ENCODE measurements around the gene PAPOLB. TPM values are rescaled to one million over a fixed set of nuclear protein-coding genes. Genes with fewer than 3 reads are reported as not detected.

PAPOLB gene
- total and polyA plus RNA-seq, 2 of the 4 experiments (the other 2 are of a cell fraction): under 0.01 TPM; not detected in 1

DNA sequence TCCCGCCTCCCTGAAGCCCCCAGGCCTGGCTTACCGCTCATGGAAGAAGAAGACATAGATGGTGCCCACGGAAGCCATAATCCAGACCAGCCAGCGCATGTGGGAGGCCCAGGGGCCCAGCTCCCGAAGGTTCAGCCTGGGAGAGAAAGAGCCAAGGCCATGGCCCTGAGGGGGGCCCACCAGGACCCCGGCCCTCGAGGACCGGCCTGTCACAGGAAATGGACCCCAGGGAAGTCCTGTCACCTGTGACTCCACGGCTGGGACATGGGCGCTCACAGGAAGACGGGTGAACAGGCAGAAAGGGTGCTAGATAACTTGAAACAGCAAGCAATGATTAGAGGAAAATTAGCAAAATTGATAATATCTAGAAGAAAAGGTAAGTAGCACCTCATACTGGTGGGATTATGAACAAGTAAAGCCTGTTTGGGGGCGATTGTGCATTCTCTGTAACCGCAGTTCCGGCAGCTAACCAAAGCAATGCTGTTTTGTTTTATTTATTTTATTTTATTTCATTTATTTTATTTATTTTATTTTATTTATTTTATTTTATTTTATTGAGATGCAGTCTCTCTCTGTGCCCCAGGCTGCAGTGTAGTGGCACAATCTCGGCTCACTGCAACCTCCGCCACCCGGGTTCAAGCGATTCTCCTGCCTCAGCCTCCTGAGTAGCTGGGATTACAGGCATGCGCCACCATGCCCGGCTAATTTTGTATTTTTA, 49.4 kb upstream of the PAPOLB start:
- no peak overlapping the region for H3K56ac ChIP-seq (ENCODE audit: extremely low read depth, insufficient read depth, low read length)
- in situ Hi-C loops (cut with MboI; ENCODE audit: low sequenced_read_pairs): no loop called here

More for the DNA sequence above, 49.4 kb upstream of the PAPOLB start:
- H3K9ac ChIP-seq (ENCODE audit: low read depth, low read length): no peak overlapping the region
- H4K91ac ChIP-seq (ENCODE audit: insufficient read depth, low read depth, low read length): no peak overlapping the region
- no peak overlapping the region for H2BK5ac ChIP-seq (ENCODE audit: low read depth, low read length, poor library complexity, severe bottlenecking)
- no peaks in the 10 kb centered on the region; the same call in 1 of the 2 replicates for H3K27me3 ChIP-seq (ENCODE audit: control insufficient read depth, insufficient read depth, low read length)
- no TSS peak for BruUV-seq (replicated peaks)
- no peak overlapping the region for H3K4me3 ChIP-seq (ENCODE audit: insufficient read depth, low read depth, low read length)
- dilution Hi-C loops (cut with HindIII; ENCODE audit: low sequenced_read_pairs, unreplicated experiment) (no loop called here), intact Hi-C loops (cut with micrococcal nuclease) (no loop called here)
- H3K36me3 ChIP-seq (ENCODE audit: control insufficient read depth, insufficient read depth, low read length): no peaks in the 10 kb centered on the region
- no peak overlapping the region for H3K4ac ChIP-seq (ENCODE audit: low read depth, low read length)
- no peak overlapping the region for H2BK15ac ChIP-seq (ENCODE audit: low read depth, low read length)
- TF ChIP-seq, protein P1, sequence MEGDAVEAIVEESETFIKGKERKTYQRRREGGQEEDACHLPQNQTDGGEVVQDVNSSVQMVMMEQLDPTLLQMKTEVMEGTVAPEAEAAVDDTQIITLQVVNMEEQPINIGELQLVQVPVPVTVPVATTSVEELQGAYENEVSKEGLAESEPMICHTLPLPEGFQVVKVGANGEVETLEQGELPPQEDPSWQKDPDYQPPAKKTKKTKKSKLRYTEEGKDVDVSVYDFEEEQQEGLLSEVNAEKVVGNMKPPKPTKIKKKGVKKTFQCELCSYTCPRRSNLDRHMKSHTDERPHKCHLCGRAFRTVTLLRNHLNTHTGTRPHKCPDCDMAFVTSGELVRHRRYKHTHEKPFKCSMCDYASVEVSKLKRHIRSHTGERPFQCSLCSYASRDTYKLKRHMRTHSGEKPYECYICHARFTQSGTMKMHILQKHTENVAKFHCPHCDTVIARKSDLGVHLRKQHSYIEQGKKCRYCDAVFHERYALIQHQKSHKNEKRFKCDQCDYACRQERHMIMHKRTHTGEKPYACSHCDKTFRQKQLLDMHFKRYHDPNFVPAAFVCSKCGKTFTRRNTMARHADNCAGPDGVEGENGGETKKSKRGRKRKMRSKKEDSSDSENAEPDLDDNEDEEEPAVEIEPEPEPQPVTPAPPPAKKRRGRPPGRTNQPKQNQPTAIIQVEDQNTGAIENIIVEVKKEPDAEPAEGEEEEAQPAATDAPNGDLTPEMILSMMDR (conservative IDR thresholded peaks at IDR 0.05; ENCODE audit: low read depth, low read length): no peak
- TF ChIP-seq MAFK (IDR thresholded peaks at IDR 0.05; ENCODE audit: low read depth, low read length): no peak
- no peak for TF ChIP-seq CEBPB (IDR thresholded peaks at IDR 0.05; ENCODE audit: low read depth, low read length)
- TF ChIP-seq FOS (IDR thresholded peaks at IDR 0.05; ENCODE audit: low read depth, low read length): no peak
- no peak for TF ChIP-seq RAD21 (IDR thresholded peaks at IDR 0.05; ENCODE audit: low read length)
- no peak for TF ChIP-seq NFE2L2 (IDR thresholded peaks at IDR 0.05; ENCODE audit: low read depth, low read length)
- no peak for TF ChIP-seq MXI1 (IDR thresholded peaks at IDR 0.05; ENCODE audit: borderline replicate concordance, low read depth, low read length)
- TF ChIP-seq, protein P2, sequence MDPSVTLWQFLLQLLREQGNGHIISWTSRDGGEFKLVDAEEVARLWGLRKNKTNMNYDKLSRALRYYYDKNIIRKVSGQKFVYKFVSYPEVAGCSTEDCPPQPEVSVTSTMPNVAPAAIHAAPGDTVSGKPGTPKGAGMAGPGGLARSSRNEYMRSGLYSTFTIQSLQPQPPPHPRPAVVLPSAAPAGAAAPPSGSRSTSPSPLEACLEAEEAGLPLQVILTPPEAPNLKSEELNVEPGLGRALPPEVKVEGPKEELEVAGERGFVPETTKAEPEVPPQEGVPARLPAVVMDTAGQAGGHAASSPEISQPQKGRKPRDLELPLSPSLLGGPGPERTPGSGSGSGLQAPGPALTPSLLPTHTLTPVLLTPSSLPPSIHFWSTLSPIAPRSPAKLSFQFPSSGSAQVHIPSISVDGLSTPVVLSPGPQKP (IDR thresholded peaks at IDR 0.05; ENCODE audit: borderline replicate concordance, low read depth, low read length): no peak
- no peak for TF ChIP-seq SMC3 (IDR thresholded peaks at IDR 0.05; ENCODE audit: low read depth, low read length)
- TF ChIP-seq, protein P3, sequence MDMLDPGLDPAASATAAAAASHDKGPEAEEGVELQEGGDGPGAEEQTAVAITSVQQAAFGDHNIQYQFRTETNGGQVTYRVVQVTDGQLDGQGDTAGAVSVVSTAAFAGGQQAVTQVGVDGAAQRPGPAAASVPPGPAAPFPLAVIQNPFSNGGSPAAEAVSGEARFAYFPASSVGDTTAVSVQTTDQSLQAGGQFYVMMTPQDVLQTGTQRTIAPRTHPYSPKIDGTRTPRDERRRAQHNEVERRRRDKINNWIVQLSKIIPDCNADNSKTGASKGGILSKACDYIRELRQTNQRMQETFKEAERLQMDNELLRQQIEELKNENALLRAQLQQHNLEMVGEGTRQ (IDR thresholded peaks at IDR 0.05; ENCODE audit: low read depth, low read length): no peak
- no peak for TF ChIP-seq BHLHE40 (IDR thresholded peaks at IDR 0.05; ENCODE audit: low read depth, low read length)
- TF ChIP-seq RCOR1 (IDR thresholded peaks at IDR 0.05; ENCODE audit: insufficient replicate concordance, low read length): no peak
- no peak for TF ChIP-seq MAZ (IDR thresholded peaks at IDR 0.05; ENCODE audit: borderline replicate concordance, low read depth, low read length)
- no peak for TF ChIP-seq CHD1 (IDR thresholded peaks at IDR 0.05; ENCODE audit: low read depth, low read length)
- TF ChIP-seq RFX5 (IDR thresholded peaks at IDR 0.05; ENCODE audit: low read depth, low read length): no peak
- H3K9me1 ChIP-seq (ENCODE audit: insufficient read depth, low read length): no peaks in the 10 kb centered on the region
- no peak overlapping the region for H2BK120ac ChIP-seq (ENCODE audit: low read depth, low read length)
- ChIA-PET CTCF (no interaction called here), POLR2A (ENCODE audit: unreplicated experiment) (no interaction called here)
- H3K27ac ChIP-seq (ENCODE audit: insufficient read depth, low read length): no peak overlapping the region
- H3K14ac ChIP-seq (replicated peaks; ENCODE audit: low read depth, low read length): no peak overlapping the region
- no peak for DNase-seq
- ATAC-seq (ENCODE audit: low read depth): no peak
- no peaks in the 10 kb centered on the region for H3K79me1 ChIP-seq (ENCODE audit: low read depth in 1 of 2, low read length in 2 of 2)
- no peak overlapping the region for H2AK9ac ChIP-seq (replicated peaks; ENCODE audit: low read depth, low read length, poor library complexity)
- H3K23ac ChIP-seq (ENCODE audit: low read depth, low read length): no peak overlapping the region
- H2AK5ac ChIP-seq (ENCODE audit: low read depth, low read length): no peak overlapping the region
- H4K8ac ChIP-seq (ENCODE audit: low read depth in 2 of 2, low read length in 2 of 2): no peak overlapping the region
- H2AFZ ChIP-seq (replicated peaks; ENCODE audit: low read length, poor library complexity): no peak overlapping the region
- H3K9me3 ChIP-seq (ENCODE audit: control insufficient read depth, insufficient read depth, low read length): no peaks in the 10 kb centered on the region; the same call in 1 of the 2 replicates
- H3K4me1 ChIP-seq (ENCODE audit: control insufficient read depth, insufficient read depth, low read length): no peaks in the 10 kb centered on the region
- no peak overlapping the region for H3K18ac ChIP-seq (ENCODE audit: low read depth, low read length)
- no peak overlapping the region for H2BK20ac ChIP-seq (ENCODE audit: low read depth, low read length)
- no peaks in the 10 kb centered on the region for H4K20me1 ChIP-seq (ENCODE audit: insufficient read depth, low read length)
- 51% methylated on average over 7 of the region's 20 CpGs; no CpG with 5 or more reads in 1 of the 2 experiments for WGBS, 2 experiments (ENCODE audit: extremely low coverage in 2 of 2, insufficient read length in 1 of 2)
- no peak overlapping the region for H3K4me2 ChIP-seq (ENCODE audit: low read depth, low read length)
- no peak overlapping the region for H4K5ac ChIP-seq (ENCODE audit: low read depth, low read length)
